DOHH2 (cell line): ENCODE results near the gene PLCB2.

Experiments
- H3F3A ChIP-seq: fragments of 200-600 bp; sonication (generic), shearing (Covaris generic); 2 replicates; pipeline ENCODE4 v1.6.0; 2016; ENCODE audit warnings: antibody characterized with exemption, mild to moderate bottlenecking; ENCODE audit not compliant: control insufficient read depth, insufficient read depth
- H3K27ac ChIP-seq: fragments of 200-600 bp; sonication (generic); 2 replicates; pipeline ENCODE4 v1.5.1; 2014; ENCODE audit warnings: low read depth, mild to moderate bottlenecking, low read length, moderate library complexity
- H3K27me3 ChIP-seq: fragments of 200-600 bp; sonication (generic); 2 replicates; pipeline ENCODE4 v1.6.1; 2014; ENCODE audit warnings: mild to moderate bottlenecking, low read length, mixed read lengths; ENCODE audit not compliant: control insufficient read depth
- H3K36me3 ChIP-seq: fragments of 200-600 bp; sonication (generic); 2 replicates; pipeline ENCODE4 v1.6.1; 2014; ENCODE audit warnings: mild to moderate bottlenecking, low read length, moderate library complexity, mixed read lengths; ENCODE audit not compliant: control insufficient read depth
- H3K4me1 ChIP-seq: fragments of 200-600 bp; sonication (generic); 2 replicates; pipeline ENCODE4 v1.6.1; 2014; ENCODE audit warnings: mild to moderate bottlenecking, low read length, mixed read lengths; ENCODE audit not compliant: control insufficient read depth
- H3K4me2 ChIP-seq: fragments of 200-600 bp; sonication (generic); 2 replicates; pipeline ENCODE4 v1.6.0; 2014; ENCODE audit warnings: mild to moderate bottlenecking, low read length, moderate library complexity
- H3K4me3 ChIP-seq: fragments of 200-600 bp; sonication (generic); 2 replicates; pipeline ENCODE4 v1.5.1; 2014; ENCODE audit warnings: mild to moderate bottlenecking, low read length, mixed read lengths
- H3K79me2 ChIP-seq: fragments of 200-600 bp; sonication (generic); 2 replicates; pipeline ENCODE4 v1.6.1; 2014; ENCODE audit warnings: mild to moderate bottlenecking, low read length, mixed read lengths; ENCODE audit not compliant: control insufficient read depth
- H3K9me2 ChIP-seq: fragments of 200-600 bp; sonication (generic); replicated peaks from 2 replicates; pipeline ENCODE4 v1.6.1; 2014; ENCODE audit warnings: mild to moderate bottlenecking, low read length, mixed read lengths; ENCODE audit not compliant: control insufficient read depth
- H3K9me3 ChIP-seq: fragments of 200-600 bp; sonication (generic); 2 replicates; pipeline ENCODE4 v1.6.1; 2014; ENCODE audit warnings: antibody characterized with exemption, low read length, mixed read lengths; ENCODE audit not compliant: control insufficient read depth, insufficient read depth
- H4K20me1 ChIP-seq: fragments of 200-600 bp; sonication (generic); 2 replicates; pipeline ENCODE4 v1.6.0; 2014; ENCODE audit warnings: low read depth, mild to moderate bottlenecking, antibody characterized with exemption, low read length, moderate library complexity; ENCODE audit not compliant: control insufficient read depth, insufficient read depth
- CTCF ChIP-seq: fragments of 200-600 bp; sonication (generic); IDR thresholded peaks from one replicate; pipeline ENCODE4 v1.5.1; 2014; ENCODE audit warnings: antibody characterized with exemption, mild to moderate bottlenecking, low read depth, low read length; ENCODE audit not compliant: poor library complexity, severe bottlenecking
- EZH2phosphoT487 ChIP-seq: fragments of 200-600 bp; sonication (generic); IDR thresholded peaks from 2 replicates; pipeline ENCODE4 v1.6.1; 2017; ENCODE audit warnings: borderline replicate concordance, mild to moderate bottlenecking, antibody characterized with exemption, low read length, moderate library complexity, mixed read lengths

The PLCB2 gene

GRCh38 chr15:40331026-40331425 is 23.3 kb upstream of the PLCB2 start:
- Histone ChIP-seq H3F3A (no peaks in the 10 kb centered on the region), H3K4me3 (no peak overlapping the region)
- TF ChIP-seq EZH2phosphoT487, result no peak
- TF ChIP-seq CTCF, result no peak

GRCh38 chr15:40330368-40330836 is 22.7 kb upstream of the PLCB2 start:
- Histone ChIP-seq H3K4me1 (peaks cover 20% of the 10 kb centered on the region), H3K36me3 (no peaks in the 10 kb centered on the region), H3K27ac (no peak overlapping the region), H3K79me2 (no peaks in the 10 kb centered on the region), H3K9me3 (no peaks in the 10 kb centered on the region), H4K20me1 (no peaks in the 10 kb centered on the region), H3F3A (peaks cover 3% of the 10 kb centered on the region; the same call in 1 of the 2 replicates), H3K4me2 (no peak overlapping the region), H3K27me3 (no peaks in the 10 kb centered on the region), H3K4me3 (no peak overlapping the region), H3K9me2 (no peaks in the 10 kb centered on the region)
- TF ChIP-seq EZH2phosphoT487 (no peak), CTCF (no peak)

More at GRCh38 chr15:40331026-40331425, 23.3 kb upstream of the PLCB2 start:
- Histone ChIP-seq H3K79me2 (no peaks in the 10 kb centered on the region), H3K9me3 (no peaks in the 10 kb centered on the region), H3K4me2 (no peak overlapping the region), H3K27me3 (no peaks in the 10 kb centered on the region), H3K36me3 (no peaks in the 10 kb centered on the region), H4K20me1 (no peaks in the 10 kb centered on the region), H3K9me2 (no peaks in the 10 kb centered on the region), H3K4me1 (peaks cover 14% of the 10 kb centered on the region), H3K27ac (no peak overlapping the region)

- H3K79me2 ChIP-seq, result no peaks in the 10 kb centered on the region
- no peaks in the 10 kb centered on the region for H3K9me3 ChIP-seq
- H3K4me2 ChIP-seq, result no peak overlapping the region
- H3K9me2 ChIP-seq, result no peaks in the 10 kb centered on the region
- peaks cover 4% of the 10 kb centered on the region; the same call in 1 of the 2 replicates for H3K27me3 ChIP-seq
- H3F3A ChIP-seq, result peaks cover 7% of the 10 kb centered on the region; the same call in 1 of the 2 replicates
- H3K27ac ChIP-seq, result no peak overlapping the region
- TF ChIP-seq CTCF (no peak), EZH2phosphoT487 (no peak)
- no peaks in the 10 kb centered on the region for H4K20me1 ChIP-seq
- no peak overlapping the region for H3K4me3 ChIP-seq
- no peaks in the 10 kb centered on the region for H3K36me3 ChIP-seq
- H3K4me1 ChIP-seq, result peaks cover 26% of the 10 kb centered on the region
These were observed 22.1 kb upstream of the PLCB2 start for GRCh38 chr15:40329804-40330203.

- H4K20me1 ChIP-seq, result no peaks in the 10 kb centered on the region
- H3K36me3 ChIP-seq, result no peaks in the 10 kb centered on the region
- no peaks in the 10 kb centered on the region for H3K79me2 ChIP-seq
- no peak overlapping the region for H3K4me2 ChIP-seq
- H3F3A ChIP-seq, result peaks cover 7% of the 10 kb centered on the region; the same call in 1 of the 2 replicates
- no peaks in the 10 kb centered on the region for H3K9me2 ChIP-seq
- peaks cover 21% of the 10 kb centered on the region for H3K4me1 ChIP-seq
- peaks cover 6% of the 10 kb centered on the region; the same call in 1 of the 2 replicates for H3K27me3 ChIP-seq
- no peak overlapping the region for H3K27ac ChIP-seq
- H3K4me3 ChIP-seq, result no peak overlapping the region
- no peaks in the 10 kb centered on the region for H3K9me3 ChIP-seq
- TF ChIP-seq CTCF (no peak), EZH2phosphoT487 (no peak)
These were observed 21.0 kb upstream of the PLCB2 start for GRCh38 chr15:40328751-40329150.
